CD8-positive, alpha-beta memory T cell (primary cell): ENCODE data around the gene BRF1. TPM values are rescaled to one million over a fixed set of nuclear protein-coding genes. Genes with fewer than 3 reads are reported as not detected.
A peak's percentile ranks its signal among the peaks of the same experiment; 100 is the strongest.

ENCODE experiments used
- CTCF ChIA-PET: fragments of 350-600 bp; sonication (Branson Sonifier 250); formaldehyde crosslinking; loops from one replicate; lab custom pipeline; 2021; ENCODE audit warnings: antibody characterized with exemption; lab: Charles Lee
- POLR2A ChIA-PET: fragments of 350-600 bp; sonication (Branson Sonifier 250); formaldehyde crosslinking; loops from one replicate; lab custom pipeline; 2021; ENCODE audit warnings: antibody characterized with exemption; lab: Charles Lee
- DNase-seq, 5 donors: peaks; one replicate each; pipeline versions ENCODE4 v3.0.0 to v3.0.0-alpha.2; 2020 to 2022; ENCODE audit warnings: mixed read lengths in 1 of 5
- H3K27ac ChIP-seq: one replicate; pipeline ENCODE4 v1.7.0; 2013; ENCODE audit warnings: low read depth, mild to moderate bottlenecking, low read length, moderate library complexity
- H3K27me3 ChIP-seq: 2 replicates; pipeline ENCODE4 v1.7.0; 2013; ENCODE audit warnings: low read length, mild to moderate bottlenecking; ENCODE audit not compliant: insufficient read depth, poor library complexity, severe bottlenecking
- H3K36me3 ChIP-seq: 2 replicates; pipeline ENCODE4 v1.7.0; 2013; ENCODE audit warnings: mild to moderate bottlenecking, low read length, moderate library complexity; ENCODE audit not compliant: insufficient read depth
- H3K4me1 ChIP-seq: 2 replicates; pipeline ENCODE4 v1.7.0; 2013; ENCODE audit warnings: mild to moderate bottlenecking, low read length, moderate library complexity; ENCODE audit not compliant: insufficient read depth
- H3K4me3 ChIP-seq: 2 replicates; pipeline ENCODE4 v1.7.0; 2013; ENCODE audit warnings: mild to moderate bottlenecking, low read length
- H3K9me3 ChIP-seq: 2 replicates; pipeline ENCODE4 v1.7.0; 2013; ENCODE audit warnings: mild to moderate bottlenecking, low read length
- H3K27ac Mint-ChIP-seq, 8 donors: one replicate each; pipeline ENCODE4 v1.8.0; 2020 to 2021; ENCODE audit warnings: mixed read lengths in 8 of 8, mild to moderate bottlenecking in 6 of 8, inconsistent platforms in 3 of 8, moderate library complexity in 3 of 8
- H3K27me3 Mint-ChIP-seq, 2 donors: one replicate each; pipeline ENCODE4 v1.8.0; 2020 to 2021; ENCODE audit warnings: mixed read lengths in 2 of 2, mild to moderate bottlenecking in 1 of 2, moderate library complexity in 1 of 2
- H3K36me3 Mint-ChIP-seq, 3 donors: one replicate each; pipeline ENCODE4 v1.8.0; 2020 to 2021; ENCODE audit warnings: mixed read lengths in 3 of 3, inconsistent platforms in 1 of 3, mild to moderate bottlenecking in 1 of 3
- H3K4me1 Mint-ChIP-seq, 3 donors: one replicate each; pipeline ENCODE4 v1.8.0; 2020 to 2021; ENCODE audit warnings: mixed read lengths in 3 of 3, inconsistent platforms in 1 of 3, mild to moderate bottlenecking in 1 of 3
- H3K4me3 Mint-ChIP-seq, 7 donors: one replicate each; pipeline ENCODE4 v1.8.0; 2020 to 2021; ENCODE audit warnings: mixed read lengths in 7 of 7, mild to moderate bottlenecking in 6 of 7, moderate library complexity in 4 of 7, inconsistent platforms in 2 of 7
- H3K9me3 Mint-ChIP-seq, 5 donors: one replicate each; pipeline ENCODE4 v1.8.0; 2020 to 2022; ENCODE audit warnings: mixed read lengths in 5 of 5, mild to moderate bottlenecking in 3 of 5, moderate library complexity in 2 of 5, inconsistent platforms in 1 of 5
- polyA plus RNA-seq: library from polyadenylated mRNA; unstranded; fragments of 300-500 nt; fragmentation: Illumina TruSeq; gene quantifications from one replicate; pipeline ENCODE4 v1.2.3, GENCODE V29; 2021
- total RNA-seq, 2 experiments: library from RNA; stranded (reverse); gene quantifications; one replicate each; pipeline ENCODE4 v1.2.3, GENCODE V29; 2021

The BRF1 gene
- total and polyA plus RNA-seq, 3 experiments from 2014 or later: 13.0 to 31.7 (median 29.4) TPM

GRCh38 chr14:105216490-105217247 is 84.1 kb downstream of the BRF1 start:
- H3K27me3 Mint-ChIP-seq: no peaks in the 10 kb centered on the region
- H3K9me3 Mint-ChIP-seq: no peaks in the 10 kb centered on the region
- no peak overlapping the region for H3K4me3 ChIP-seq
- no peaks in the 10 kb centered on the region for H3K4me1 ChIP-seq
- no peak for DNase-seq
- no peaks in the 10 kb centered on the region for H3K27me3 ChIP-seq
- no peak overlapping the region for H3K27ac ChIP-seq
- no peaks in the 10 kb centered on the region for H3K9me3 ChIP-seq
- peaks cover 0 to 65% (median 4%) of the 10 kb centered on the region in 3 donors for H3K36me3 Mint-ChIP-seq
- H3K4me3 Mint-ChIP-seq: no peak overlapping the region
- peak overlapping the region in 1 of 8 donors; percentile 33 for H3K27ac Mint-ChIP-seq
- H3K4me1 Mint-ChIP-seq: peaks cover 0 to 3% (median 0%) of the 10 kb centered on the region in 3 donors
- ChIA-PET POLR2A (no interaction called here), CTCF (no interaction called here)
- H3K36me3 ChIP-seq: peaks cover 12% of the 10 kb centered on the region

DNA sequence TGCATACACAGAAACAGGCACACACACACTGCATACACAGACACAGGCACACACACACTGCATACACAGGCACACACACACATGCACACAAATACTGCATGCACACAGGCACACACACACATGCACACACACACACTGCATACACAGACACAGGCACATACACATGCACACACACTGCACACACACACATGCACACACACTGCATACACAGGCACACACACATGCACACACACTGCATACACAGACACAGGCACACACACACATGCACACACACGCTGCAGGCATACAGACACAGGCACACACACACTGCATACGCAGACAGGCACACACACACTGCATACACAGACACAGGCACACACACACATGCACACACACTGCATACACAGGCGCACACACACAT is 85.2 kb downstream of the BRF1 start:
- Mint-ChIP-seq H3K4me3 (no peak overlapping the region), H3K27ac (peak overlapping the region in 2 of 8 donors; percentile 68 to 79), H3K4me1 (peaks cover 0 to 3% (median 0%) of the 10 kb centered on the region in 3 donors), H3K36me3 (peaks cover 0 to 61% (median 4%) of the 10 kb centered on the region in 3 donors), H3K9me3 (no peaks in the 10 kb centered on the region), H3K27me3 (no peaks in the 10 kb centered on the region)
- no peaks in the 10 kb centered on the region for H3K27me3 ChIP-seq
- no peaks in the 10 kb centered on the region for H3K4me1 ChIP-seq
- H3K9me3 ChIP-seq: no peaks in the 10 kb centered on the region
- DNase-seq: no peak
- peaks cover 5% of the 10 kb centered on the region for H3K36me3 ChIP-seq
- no peak overlapping the region for H3K27ac ChIP-seq
- POLR2A ChIA-PET: no interaction called here
- no peak overlapping the region for H3K4me3 ChIP-seq
- CTCF ChIA-PET: no interaction called here

- peaks cover 0 to 3% (median 0%) of the 10 kb centered on the region in 3 donors for H3K4me1 Mint-ChIP-seq
- H3K36me3 Mint-ChIP-seq: peaks cover 0 to 59% (median 4%) of the 10 kb centered on the region in 3 donors
- Histone ChIP-seq H3K27me3 (no peaks in the 10 kb centered on the region), H3K4me3 (no peak overlapping the region), H3K36me3 (peaks cover 5% of the 10 kb centered on the region), H3K4me1 (no peaks in the 10 kb centered on the region), H3K27ac (no peak overlapping the region), H3K9me3 (no peaks in the 10 kb centered on the region)
- peak overlapping the region in 1 of 8 donors; percentile 26 for H3K27ac Mint-ChIP-seq
- ChIA-PET POLR2A (no interaction called here), CTCF (no interaction called here)
- no peaks in the 10 kb centered on the region for H3K9me3 Mint-ChIP-seq
- H3K4me3 Mint-ChIP-seq: no peak overlapping the region
- DNase-seq: no peak
- H3K27me3 Mint-ChIP-seq: no peaks in the 10 kb centered on the region
Measured at GRCh38 chr14:105214324-105214915, 86.4 kb downstream of the BRF1 start.

GRCh38 chr14:105213361-105213760 is 87.4 kb downstream of the BRF1 start:
- Histone ChIP-seq H3K27ac (no peak overlapping the region), H3K4me1 (no peaks in the 10 kb centered on the region), H3K4me3 (no peak overlapping the region), H3K36me3 (peaks cover 1% of the 10 kb centered on the region), H3K27me3 (no peaks in the 10 kb centered on the region), H3K9me3 (no peaks in the 10 kb centered on the region)
- Mint-ChIP-seq H3K27me3 (no peaks in the 10 kb centered on the region), H3K36me3 (peaks cover 0 to 52% (median 4%) of the 10 kb centered on the region in 3 donors), H3K27ac (no peak overlapping the region), H3K4me3 (no peak overlapping the region), H3K4me1 (peaks cover 0 to 3% (median 0%) of the 10 kb centered on the region in 3 donors), H3K9me3 (no peaks in the 10 kb centered on the region)
- ChIA-PET CTCF (interaction anchor here (1.1 kb wide), 1 partner anchor 11 kb away, joined by 3 read pairs; no protein-coding TSS in a partner anchor), POLR2A (no interaction called here)
- no peak for DNase-seq

- Histone ChIP-seq H3K36me3 (no peaks in the 10 kb centered on the region), H3K4me3 (no peak overlapping the region), H3K27me3 (no peaks in the 10 kb centered on the region), H3K9me3 (no peaks in the 10 kb centered on the region), H3K4me1 (no peaks in the 10 kb centered on the region), H3K27ac (no peak overlapping the region)
- Mint-ChIP-seq H3K27ac (peak overlapping the region in 1 of 8 donors; percentile 33), H3K9me3 (no peaks in the 10 kb centered on the region), H3K4me1 (peaks cover 0 to 3% (median 0%) of the 10 kb centered on the region in 3 donors), H3K27me3 (no peaks in the 10 kb centered on the region), H3K4me3 (no peak overlapping the region), H3K36me3 (peaks cover 0 to 45% (median 4%) of the 10 kb centered on the region in 3 donors)
- ChIA-PET POLR2A (no interaction called here), CTCF (interaction anchor here (1.1 to 1.4 kb wide), 3 partner anchors 10 to 17 kb away, joined by 3 to 4 read pairs (median 3); no protein-coding TSS in a partner anchor)
- no peak for DNase-seq
Measured at GRCh38 chr14:105212541-105213300, 88.1 kb downstream of the BRF1 start.

- Mint-ChIP-seq H3K27ac (no peak overlapping the region), H3K27me3 (no peaks in the 10 kb centered on the region), H3K4me1 (peaks cover 0 to 3% (median 0%) of the 10 kb centered on the region in 3 donors), H3K4me3 (no peak overlapping the region), H3K36me3 (peaks cover 0 to 38% (median 4%) of the 10 kb centered on the region in 3 donors), H3K9me3 (no peaks in the 10 kb centered on the region)
- Histone ChIP-seq H3K4me3 (no peak overlapping the region), H3K4me1 (no peaks in the 10 kb centered on the region), H3K36me3 (no peaks in the 10 kb centered on the region), H3K9me3 (no peaks in the 10 kb centered on the region), H3K27ac (no peak overlapping the region), H3K27me3 (no peaks in the 10 kb centered on the region)
- ChIA-PET POLR2A (no interaction called here), CTCF (interaction anchor here (1.1 to 1.4 kb wide), 2 partner anchors 9 to 16 kb away, joined by 3 to 4 read pairs; no protein-coding TSS in a partner anchor)
- no peak for DNase-seq
Measured at GRCh38 chr14:105211758-105212089, 89.1 kb downstream of the BRF1 start.

GRCh38 chr14:105211086-105211757 is 89.6 kb downstream of the BRF1 start:
- no peaks in the 10 kb centered on the region for H3K27me3 Mint-ChIP-seq
- H3K4me1 Mint-ChIP-seq: peaks cover 0 to 3% (median 0%) of the 10 kb centered on the region in 3 donors
- H3K4me3 ChIP-seq: no peak overlapping the region
- POLR2A ChIA-PET: no interaction called here
- no peaks in the 10 kb centered on the region for H3K9me3 ChIP-seq
- H3K27ac ChIP-seq: no peak overlapping the region
- no peaks in the 10 kb centered on the region for H3K36me3 ChIP-seq
- H3K27me3 ChIP-seq: no peaks in the 10 kb centered on the region
- no peaks in the 10 kb centered on the region for H3K4me1 ChIP-seq
- no peak for DNase-seq
- no peak overlapping the region for H3K4me3 Mint-ChIP-seq
- CTCF ChIA-PET: interaction anchor here (1.1 kb wide), 1 partner anchor 8 kb away, joined by 3 read pairs; no protein-coding TSS in a partner anchor
- no peaks in the 10 kb centered on the region for H3K9me3 Mint-ChIP-seq
- peaks cover 0 to 34% (median 4%) of the 10 kb centered on the region in 3 donors for H3K36me3 Mint-ChIP-seq
- no peak overlapping the region for H3K27ac Mint-ChIP-seq
